ENCODE measurements around the gene GRAMD1C.

GRCh38 chr3:113825090-113825489, 13.5 kb upstream of the GRAMD1C start:
- peak; percentile 24 for TF ChIP-seq CTCF (IDR thresholded peaks at IDR 0.05; ENCODE audit: borderline replicate concordance, extremely low read depth, low read length, poor library complexity, severe bottlenecking)
- TF ChIP-seq EZH2 (IDR thresholded peaks at IDR 0.05; ENCODE audit: borderline replicate concordance, low read depth, low read length, severe bottlenecking): no peak
